T-helper 17 cell (primary cell): Measurements from ENCODE around the gene GPR78. TPM values are rescaled to one million over a fixed set of nuclear protein-coding genes. Genes with fewer than 3 reads are reported as not detected.

Source experiments
- ATAC-seq: fragments of 150-1000 bp; cut with Tn5 transposase; 2 replicates; pipeline ENCODE4 v1.10.0; 2021; ENCODE audit warnings: mild to moderate bottlenecking, moderate library complexity
- DNase-seq, 3 donors: peaks; one replicate each; pipeline versions ENCODE4 v3.0.0 to v3.0.0-alpha.2; 2020 to 2021
- H3K9me3 ChIP-seq: one replicate; pipeline ENCODE4 v1.7.0; 2013; ENCODE audit warnings: low read length, mild to moderate bottlenecking; ENCODE audit not compliant: control insufficient read depth, poor library complexity, severe bottlenecking
- H3K27ac Mint-ChIP-seq: one replicate; pipeline ENCODE4 v1.8.0; 2022; ENCODE audit warnings: mild to moderate bottlenecking, moderate library complexity, mixed read lengths
- H3K27me3 Mint-ChIP-seq: one replicate; pipeline ENCODE4 v1.8.0; 2022; ENCODE audit warnings: mixed read lengths
- H3K36me3 Mint-ChIP-seq: one replicate; pipeline ENCODE4 v1.8.0; 2022; ENCODE audit warnings: low read depth, mixed read lengths
- H3K4me1 Mint-ChIP-seq: one replicate; pipeline ENCODE4 v1.8.0; 2022; ENCODE audit warnings: mild to moderate bottlenecking, mixed read lengths
- H3K4me3 Mint-ChIP-seq: one replicate; pipeline ENCODE4 v1.8.0; 2022; ENCODE audit warnings: mild to moderate bottlenecking, moderate library complexity, mixed read lengths
- total RNA-seq, 4 donors: library from RNA in 2 of 4; stranded (reverse) in 2 of 4; gene quantifications; one replicate each; pipeline ENCODE4 v1.2.3 and lab custom pipeline; 2022 to 2026

Gene GPR78
- total RNA-seq, 2 donors from 2014 or later = not detected

DNA sequence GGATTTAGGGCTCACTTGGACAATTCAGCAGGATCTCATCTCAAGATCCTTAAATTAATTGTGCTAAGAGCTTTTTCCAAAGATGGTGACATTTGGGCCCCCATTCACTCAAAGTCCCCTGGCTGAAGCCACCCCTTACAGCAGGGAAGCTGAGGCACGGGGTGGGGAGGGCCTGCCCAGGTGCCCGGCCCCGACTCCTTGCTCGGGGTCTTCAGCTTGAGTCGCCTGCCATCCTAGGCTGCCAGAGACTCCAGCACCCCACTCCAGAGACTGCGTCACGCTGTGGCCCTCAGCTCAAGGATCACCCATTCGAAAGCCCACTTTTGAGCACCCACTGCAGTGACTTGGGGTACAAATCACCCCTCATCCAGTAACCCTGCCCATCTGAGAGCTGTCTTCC lies 39.2 kb upstream of the GPR78 start:
- no peak for ATAC-seq
- no peaks in the 10 kb centered on the region for H3K9me3 ChIP-seq
- no peak overlapping the region for H3K4me3 Mint-ChIP-seq
- DNase-seq = no peak
- H3K27me3 Mint-ChIP-seq = no peaks in the 10 kb centered on the region
- no peaks in the 10 kb centered on the region for H3K36me3 Mint-ChIP-seq
- no peak overlapping the region for H3K27ac Mint-ChIP-seq
- H3K4me1 Mint-ChIP-seq = peaks cover 12% of the 10 kb centered on the region

GRCh38 chr4:8541981-8542715 lies 38.0 kb upstream of the GPR78 start:
- peak overlapping the region; percentile 12 for H3K4me3 Mint-ChIP-seq
- ATAC-seq (no peak), DNase-seq (no peak)
- no peak overlapping the region for H3K27ac Mint-ChIP-seq
- no peaks in the 10 kb centered on the region for H3K36me3 Mint-ChIP-seq
- H3K27me3 Mint-ChIP-seq = no peaks in the 10 kb centered on the region
- no peaks in the 10 kb centered on the region for H3K9me3 ChIP-seq
- peaks cover 12% of the 10 kb centered on the region for H3K4me1 Mint-ChIP-seq

DNA sequence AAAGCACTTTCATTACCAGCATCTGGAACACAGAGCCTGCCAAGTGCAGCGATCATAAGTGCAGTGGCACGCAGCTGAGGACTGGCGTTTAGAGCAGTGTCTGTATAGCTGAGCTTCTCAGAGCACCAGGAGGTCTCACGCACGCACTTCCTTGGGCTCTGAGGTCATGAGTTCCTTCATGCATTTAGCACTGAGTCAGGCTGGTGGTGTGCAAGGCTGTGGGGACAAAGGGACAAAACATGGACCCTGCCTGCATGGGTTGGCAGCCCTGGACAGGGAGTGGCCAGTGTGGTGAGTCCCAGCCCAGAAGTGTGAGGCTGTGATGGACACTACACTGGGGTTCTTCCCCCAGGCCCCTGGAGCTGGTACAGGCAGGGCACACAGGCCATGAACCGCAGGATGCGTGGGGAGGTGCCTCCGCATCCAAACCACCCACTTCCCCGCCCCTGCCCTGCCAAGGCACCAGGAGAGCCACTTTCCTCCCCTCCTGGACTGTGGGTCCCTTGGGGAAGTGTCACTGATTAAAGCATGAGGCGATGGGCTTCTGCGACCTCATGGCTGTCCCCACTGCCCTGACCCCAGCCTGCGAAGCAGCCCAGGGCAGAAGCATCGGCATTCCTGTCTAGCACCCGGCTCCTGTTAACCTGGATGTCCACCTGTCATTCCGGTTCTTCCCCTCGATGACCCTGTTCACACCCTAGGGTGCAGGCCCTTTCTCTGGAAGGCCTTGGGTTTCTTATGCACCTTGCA lies 37.2 kb upstream of the GPR78 start:
- Mint-ChIP-seq H3K4me1 (peaks cover 12% of the 10 kb centered on the region), H3K27ac (no peak overlapping the region), H3K27me3 (no peaks in the 10 kb centered on the region), H3K36me3 (no peaks in the 10 kb centered on the region), H3K4me3 (no peak overlapping the region)
- DNase-seq (no peak), ATAC-seq (no peak)
- H3K9me3 ChIP-seq = no peaks in the 10 kb centered on the region

DNA sequence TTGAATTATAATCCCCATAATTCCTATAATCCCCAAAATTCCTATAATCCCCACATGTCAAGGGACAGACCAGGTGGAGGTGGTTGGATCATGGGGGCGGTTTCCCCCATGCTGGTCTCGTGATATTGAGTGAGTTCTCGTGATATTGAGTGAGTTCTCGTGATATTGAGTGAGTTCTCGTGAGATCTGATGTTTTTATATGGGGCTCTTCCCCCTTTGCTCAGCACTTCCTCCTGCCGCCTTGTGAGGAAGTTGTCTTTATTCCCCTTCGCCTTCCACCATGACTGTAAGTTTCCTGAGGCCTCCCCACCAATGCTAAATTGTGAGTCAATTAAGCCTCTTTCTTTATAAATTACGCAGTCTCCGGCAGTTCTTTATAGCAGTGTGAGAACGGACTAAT lies 36.6 kb upstream of the GPR78 start:
- Mint-ChIP-seq H3K4me1 (peaks cover 10% of the 10 kb centered on the region), H3K36me3 (no peaks in the 10 kb centered on the region), H3K4me3 (no peak overlapping the region), H3K27ac (no peak overlapping the region), H3K27me3 (no peaks in the 10 kb centered on the region)
- DNase-seq (no peak), ATAC-seq (no peak)
- H3K9me3 ChIP-seq = no peaks in the 10 kb centered on the region

GRCh38 chr4:8544282-8544681 lies 35.9 kb upstream of the GPR78 start:
- Mint-ChIP-seq H3K27ac (no peak overlapping the region), H3K36me3 (no peaks in the 10 kb centered on the region), H3K4me1 (peaks cover 10% of the 10 kb centered on the region), H3K4me3 (no peak overlapping the region), H3K27me3 (no peaks in the 10 kb centered on the region)
- no peak for DNase-seq
- no peaks in the 10 kb centered on the region for H3K9me3 ChIP-seq
- no peak for ATAC-seq

DNA sequence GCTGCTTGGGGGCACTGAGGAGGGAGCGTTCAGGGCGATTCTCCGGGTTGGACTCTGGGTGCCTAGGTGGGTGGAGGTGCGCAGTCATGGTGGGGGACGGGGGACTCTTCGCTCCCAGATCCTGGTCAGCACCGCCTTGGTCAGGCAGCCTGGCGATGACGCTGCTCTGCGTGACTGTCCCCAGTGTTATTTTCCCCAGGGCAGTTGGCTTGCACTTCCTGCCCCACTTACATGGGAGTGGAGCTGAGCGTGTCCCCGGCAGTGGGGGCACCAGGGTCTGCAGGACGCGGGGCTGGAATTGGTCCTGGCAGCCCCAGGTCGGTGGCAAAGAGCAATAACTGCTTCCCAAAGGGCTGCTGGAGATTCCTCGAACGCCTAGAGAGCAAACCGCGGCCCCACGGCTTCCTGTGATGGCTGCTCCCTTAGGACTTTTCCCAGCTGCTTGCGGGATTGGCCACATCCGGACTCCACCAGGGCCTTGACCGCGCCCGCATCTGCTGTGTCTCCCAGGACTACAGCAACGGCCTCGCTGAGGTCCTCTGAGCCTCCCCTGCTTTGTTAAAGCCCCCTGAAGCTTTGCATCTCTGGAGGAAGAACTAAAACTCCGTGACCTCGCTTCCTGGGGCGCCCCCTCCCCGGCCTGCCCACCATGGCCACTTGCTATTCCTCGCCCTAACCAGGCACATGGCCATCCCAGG lies 35.3 kb upstream of the GPR78 start:
- H3K27ac Mint-ChIP-seq = no peak overlapping the region

GRCh38 chr4:8545439-8545765 lies 34.8 kb upstream of the GPR78 start:
- Mint-ChIP-seq H3K27ac (no peak overlapping the region), H3K4me1 (no peaks in the 10 kb centered on the region), H3K36me3 (no peaks in the 10 kb centered on the region), H3K27me3 (no peaks in the 10 kb centered on the region), H3K4me3 (no peak overlapping the region)
- H3K9me3 ChIP-seq = no peaks in the 10 kb centered on the region
- ATAC-seq (no peak), DNase-seq (no peak)

More for the DNA sequence above, 35.3 kb upstream of the GPR78 start:
- Mint-ChIP-seq H3K27me3 (no peaks in the 10 kb centered on the region), H3K36me3 (no peaks in the 10 kb centered on the region), H3K4me1 (peaks cover 5% of the 10 kb centered on the region), H3K4me3 (no peak overlapping the region)
- DNase-seq (no peak), ATAC-seq (no peak)
- H3K9me3 ChIP-seq = no peaks in the 10 kb centered on the region

DNA sequence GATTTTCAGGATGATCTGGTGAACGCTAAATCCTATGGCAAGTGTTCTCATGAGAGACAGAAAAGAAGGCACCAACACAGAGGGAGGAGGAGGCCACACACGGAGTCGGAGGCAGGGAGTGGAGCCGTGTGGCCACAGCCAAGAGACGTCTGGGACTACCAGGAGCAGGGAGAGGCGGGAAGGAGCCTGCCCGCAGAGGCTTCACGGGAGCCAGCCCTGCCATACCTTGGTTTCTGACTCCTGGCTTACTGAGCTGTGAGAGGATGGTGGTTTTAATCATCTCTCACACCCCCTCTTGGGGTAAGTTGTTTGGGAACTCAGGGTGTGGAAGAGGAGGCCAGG lies 33.5 kb upstream of the GPR78 start:
- no peak overlapping the region for H3K4me3 Mint-ChIP-seq
- no peak for DNase-seq
- H3K9me3 ChIP-seq = no peaks in the 10 kb centered on the region
- H3K27me3 Mint-ChIP-seq = no peaks in the 10 kb centered on the region
- H3K27ac Mint-ChIP-seq = peak overlapping the region; percentile 10
- H3K36me3 Mint-ChIP-seq = no peaks in the 10 kb centered on the region
- ATAC-seq = no peak
- no peaks in the 10 kb centered on the region for H3K4me1 Mint-ChIP-seq

GRCh38 chr4:8547108-8547911 lies 32.9 kb upstream of the GPR78 start:
- H3K27ac Mint-ChIP-seq = peak overlapping the region; percentile 49
- no peaks in the 10 kb centered on the region for H3K27me3 Mint-ChIP-seq
- no peaks in the 10 kb centered on the region for H3K4me1 Mint-ChIP-seq
- DNase-seq = no peak
- no peaks in the 10 kb centered on the region for H3K9me3 ChIP-seq
- no peak overlapping the region for H3K4me3 Mint-ChIP-seq
- H3K36me3 Mint-ChIP-seq = no peaks in the 10 kb centered on the region
- no peak for ATAC-seq

DNA sequence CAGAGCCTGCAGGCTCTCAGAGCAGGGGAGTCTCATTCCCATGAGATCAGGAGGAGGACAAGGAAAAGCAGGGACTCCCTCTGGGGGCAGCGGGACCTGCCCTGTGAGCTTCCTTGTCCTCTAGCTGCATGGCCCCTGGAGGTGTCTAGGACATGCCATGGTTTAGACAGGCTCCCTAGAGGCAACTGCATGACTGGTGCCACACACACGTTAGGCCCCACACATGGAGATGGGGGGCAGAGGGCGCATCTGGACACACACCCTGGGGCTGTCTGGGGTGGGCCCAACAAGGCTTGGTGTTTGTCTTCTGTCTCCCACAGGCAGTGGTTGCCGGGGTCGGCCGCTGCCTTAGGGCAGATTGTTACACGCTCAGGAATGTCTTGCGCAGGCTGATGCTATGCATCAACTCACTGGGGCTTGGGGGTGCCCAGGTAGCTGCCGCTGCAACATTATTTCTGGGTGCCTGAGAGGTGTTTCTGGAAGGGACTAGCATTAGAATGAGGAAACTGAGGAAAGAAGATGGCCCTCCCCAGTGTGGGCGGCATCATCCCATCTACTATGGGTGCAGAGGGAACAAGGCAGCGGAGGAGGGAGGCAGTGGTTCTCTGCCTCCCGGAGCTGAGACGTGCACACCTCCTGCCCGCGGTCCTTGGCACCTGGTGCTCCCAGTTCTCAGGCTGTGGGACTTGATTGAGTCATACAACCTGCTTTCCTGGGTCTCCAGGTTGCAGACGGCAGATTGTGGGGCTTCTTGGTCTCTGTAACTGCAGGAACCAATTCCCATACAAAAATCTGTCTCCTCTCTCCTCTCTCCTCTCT lies 32.1 kb upstream of the GPR78 start:
- DNase-seq (no peak), ATAC-seq (no peak)
- Mint-ChIP-seq H3K4me3 (no peak overlapping the region), H3K27me3 (no peaks in the 10 kb centered on the region), H3K36me3 (peaks cover 2% of the 10 kb centered on the region), H3K27ac (peak overlapping the region; percentile 49), H3K4me1 (no peaks in the 10 kb centered on the region)
- no peaks in the 10 kb centered on the region for H3K9me3 ChIP-seq

- Mint-ChIP-seq H3K4me3 (no peak overlapping the region), H3K36me3 (peaks cover 2% of the 10 kb centered on the region), H3K4me1 (no peaks in the 10 kb centered on the region), H3K27ac (no peak overlapping the region), H3K27me3 (no peaks in the 10 kb centered on the region)
- DNase-seq (no peak), ATAC-seq (no peak)
- no peaks in the 10 kb centered on the region for H3K9me3 ChIP-seq
Observed at GRCh38 chr4:8548731-8549351, 31.4 kb upstream of the GPR78 start.

DNA sequence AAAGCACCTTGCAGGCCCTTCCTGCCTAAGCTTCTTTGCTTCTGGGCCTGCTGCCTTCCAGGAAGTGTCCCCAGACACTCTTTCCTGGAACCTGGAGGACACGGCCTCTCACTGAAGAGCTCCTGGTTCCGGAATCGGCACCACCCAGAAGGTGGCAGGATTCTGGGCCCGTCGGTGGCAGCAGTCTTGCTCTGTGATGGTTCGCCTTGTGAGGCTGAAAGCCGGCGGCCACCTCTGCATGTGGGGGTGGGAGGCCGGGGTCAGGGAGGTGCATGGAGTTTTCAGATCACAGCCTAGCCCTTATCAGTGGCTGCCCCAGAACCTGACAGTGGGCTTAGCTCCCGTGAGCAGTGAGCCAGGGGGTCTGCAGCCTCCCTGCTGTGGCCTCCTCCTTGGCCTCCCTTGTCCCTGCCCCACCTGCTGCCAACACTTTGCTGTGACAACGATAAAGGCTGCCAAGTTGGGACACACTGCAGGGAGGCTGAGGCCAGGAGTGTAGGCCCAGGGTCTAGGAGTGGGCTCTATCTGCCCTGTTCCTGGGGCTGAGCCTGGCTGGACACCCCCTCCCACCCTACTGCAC lies 30.8 kb upstream of the GPR78 start:
- Mint-ChIP-seq H3K4me1 (no peaks in the 10 kb centered on the region), H3K36me3 (peaks cover 2% of the 10 kb centered on the region), H3K4me3 (no peak overlapping the region), H3K27ac (no peak overlapping the region), H3K27me3 (no peaks in the 10 kb centered on the region)
- no peaks in the 10 kb centered on the region for H3K9me3 ChIP-seq
- no peak for DNase-seq
- ATAC-seq = no peak
